Retina (tissue), 1 donor: ENCODE data around the gene TCEAL4.
"Not testable (repeated sequence)": the region's sequence is repeated elsewhere in the genome, so short reads cannot be mapped to it uniquely, and the experiment has no call there.

Experiments used
- DNase-seq: peaks from one replicate; pipeline ENCODE4 v3.0.0-alpha.2; 2016

Gene TCEAL4

DNA sequence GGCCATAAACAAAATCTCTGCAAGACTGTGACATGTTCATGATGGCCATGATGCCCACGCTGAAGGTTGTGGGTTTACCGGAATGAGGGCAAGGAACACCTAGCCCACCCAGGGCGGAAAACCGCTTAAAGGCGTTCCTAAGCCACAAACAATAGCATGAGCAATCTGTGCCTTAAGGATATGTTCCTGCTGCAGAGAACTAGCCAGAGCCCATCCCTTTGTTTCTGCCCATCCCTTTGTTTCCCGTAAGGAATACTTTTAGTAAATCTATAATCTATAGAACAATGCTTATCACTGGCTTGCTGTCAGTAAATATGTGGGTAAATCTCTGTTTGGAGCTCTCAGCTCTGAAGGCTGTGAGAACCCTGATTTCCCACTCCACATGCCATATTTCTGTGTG, 9.9 kb downstream of the TCEAL4 start:
- DNase-seq, result not testable (repeated sequence)

DNA sequence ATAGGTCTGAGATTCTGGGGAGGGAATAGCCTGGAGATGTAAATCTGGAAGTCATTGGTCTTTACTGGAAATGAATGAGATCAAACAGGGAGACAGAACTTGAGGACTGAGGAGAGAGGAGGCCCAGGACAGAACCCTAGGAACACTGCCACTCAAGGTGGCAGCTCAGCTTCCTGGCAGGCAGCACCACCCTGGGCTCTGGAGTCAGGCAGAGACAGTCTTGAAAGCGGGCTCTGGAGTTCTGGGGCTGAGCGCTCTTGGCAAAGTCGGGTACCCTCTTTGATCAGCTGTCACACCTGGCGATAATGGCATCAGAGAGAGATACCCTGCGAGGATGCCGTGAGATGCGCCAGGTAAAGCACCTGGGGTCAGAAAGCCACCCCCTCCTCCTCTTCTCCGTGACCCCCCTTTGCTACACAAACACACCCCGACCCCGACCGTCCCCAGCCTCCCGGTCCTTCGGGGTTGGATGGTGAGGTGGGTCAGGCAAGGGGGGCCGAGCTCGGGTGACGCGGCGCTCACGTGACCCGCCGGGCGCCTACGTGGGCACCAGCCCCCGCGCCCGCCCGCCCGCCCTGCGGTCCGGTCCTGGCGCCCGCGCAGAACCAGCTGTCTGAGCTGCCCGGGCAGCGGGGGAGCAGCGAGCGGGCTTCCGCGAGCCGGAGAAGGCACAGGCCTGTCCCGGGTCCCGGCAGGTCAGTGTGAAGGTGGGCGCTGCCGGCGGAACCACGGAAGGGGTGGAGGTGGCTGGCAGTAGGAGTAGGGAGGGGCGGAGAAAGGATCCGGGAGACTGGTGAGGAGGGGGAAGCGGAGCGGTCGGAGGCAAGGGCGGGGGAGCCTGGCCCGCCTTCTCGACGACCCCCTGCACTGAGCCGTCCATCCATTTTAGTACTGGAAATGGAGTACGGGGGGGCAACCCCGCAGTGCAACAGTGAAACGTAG, 22.3 kb downstream of the TCEAL4 start, which contains the start of gene TCEAL3:
TSS of gene TCEAL3 (plus strand) at position 600 of the 942 bp plus-strand sequence. CDS start 1,102 bp downstream, outside the sequence.
- DNase-seq, result peak; percentile 77

DNA sequence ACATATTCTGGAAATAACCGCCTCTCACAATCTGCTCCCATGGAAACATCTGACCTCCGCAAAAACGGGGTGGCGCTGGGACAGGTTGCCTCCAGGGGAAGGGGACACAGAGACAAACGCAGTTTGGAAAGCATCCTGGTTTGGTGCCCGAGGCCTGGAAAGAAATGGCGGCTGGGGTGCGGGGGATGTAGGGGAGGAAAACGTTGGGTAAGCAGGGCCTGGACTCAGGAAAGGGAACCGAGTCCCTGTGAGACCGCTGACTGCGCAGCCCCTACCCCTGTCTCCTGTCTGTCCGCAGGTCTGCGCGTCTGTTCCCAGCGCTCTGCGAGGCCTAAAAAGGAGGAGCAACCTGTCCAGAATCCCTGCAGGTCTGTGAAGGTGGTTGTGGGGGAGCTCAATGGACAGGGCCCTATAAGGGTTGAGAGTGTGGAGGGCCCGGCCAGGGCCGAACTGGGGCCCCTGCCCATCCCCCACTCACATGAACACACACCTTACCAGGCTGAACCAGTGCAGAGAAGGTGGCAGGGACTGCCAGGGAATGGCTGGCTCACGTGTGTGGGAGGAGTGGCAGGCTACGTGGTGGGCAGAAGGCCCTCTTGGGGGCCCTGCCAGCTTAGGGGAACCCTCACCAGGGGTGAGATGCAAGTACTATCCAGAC, 23.1 kb downstream of the TCEAL4 start:
- DNase-seq, result no peak

DNA sequence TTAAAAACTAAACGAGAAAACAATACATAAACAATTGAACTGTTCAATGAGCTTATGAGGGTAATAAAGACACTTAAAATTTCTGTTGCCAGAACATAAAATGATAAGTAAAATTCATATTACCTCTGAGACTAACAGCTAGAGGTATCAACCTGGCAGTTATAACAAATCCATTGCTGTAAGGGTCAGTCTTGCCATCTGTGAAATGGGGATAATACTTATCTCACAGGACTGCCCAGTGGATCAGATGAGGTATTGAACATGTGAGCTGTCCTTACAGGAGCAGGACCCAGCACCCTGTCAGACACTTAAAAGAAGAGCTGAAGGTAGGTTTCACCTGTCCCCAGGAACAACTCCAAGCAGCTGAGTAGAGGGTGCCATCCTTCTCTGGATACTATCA, 25.0 kb downstream of the TCEAL4 start:
- no peak for DNase-seq

DNA sequence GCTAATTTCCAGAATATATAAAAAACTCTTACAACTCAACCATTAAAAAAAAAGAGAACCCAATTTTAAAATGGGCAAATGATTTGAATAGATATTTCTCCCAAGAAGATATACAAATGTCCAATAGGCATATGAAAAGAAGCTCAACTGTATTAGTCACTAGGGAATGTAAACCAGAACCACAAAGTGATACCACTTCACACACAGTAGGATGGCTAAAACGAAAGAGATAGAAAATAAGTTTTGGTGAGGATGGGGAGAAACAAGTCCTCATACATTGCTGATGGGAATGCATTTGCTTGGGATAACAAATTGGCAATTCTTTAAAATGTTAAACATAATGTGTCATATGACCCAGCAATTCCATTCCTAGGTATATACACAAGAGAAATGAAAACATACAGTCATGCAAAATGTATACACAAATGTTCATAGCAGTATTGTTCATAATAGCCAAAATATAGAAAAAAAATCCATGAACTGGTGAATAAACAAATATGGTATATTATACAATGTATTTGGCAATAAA, 28.1 kb downstream of the TCEAL4 start:
- DNase-seq, result no peak

DNA sequence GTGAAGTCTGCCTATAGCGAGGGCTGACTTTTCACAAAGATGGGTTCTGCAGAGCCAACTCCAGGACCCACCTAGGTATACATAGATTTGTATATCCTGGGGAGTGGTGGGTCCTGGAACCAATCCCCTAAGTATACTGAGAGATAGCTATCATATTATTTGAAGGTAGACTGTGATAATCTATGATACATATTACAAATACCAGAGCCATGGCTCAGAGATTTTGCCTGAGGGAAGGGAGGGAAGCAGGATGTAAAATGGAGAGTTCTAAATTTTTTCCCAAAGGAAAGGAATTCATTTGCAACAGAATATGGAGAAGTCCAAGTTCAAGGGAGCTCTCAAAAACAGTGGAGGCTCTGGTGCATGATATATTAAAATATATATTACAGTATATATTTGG, 29.7 kb downstream of the TCEAL4 start:
- no peak for DNase-seq

DNA sequence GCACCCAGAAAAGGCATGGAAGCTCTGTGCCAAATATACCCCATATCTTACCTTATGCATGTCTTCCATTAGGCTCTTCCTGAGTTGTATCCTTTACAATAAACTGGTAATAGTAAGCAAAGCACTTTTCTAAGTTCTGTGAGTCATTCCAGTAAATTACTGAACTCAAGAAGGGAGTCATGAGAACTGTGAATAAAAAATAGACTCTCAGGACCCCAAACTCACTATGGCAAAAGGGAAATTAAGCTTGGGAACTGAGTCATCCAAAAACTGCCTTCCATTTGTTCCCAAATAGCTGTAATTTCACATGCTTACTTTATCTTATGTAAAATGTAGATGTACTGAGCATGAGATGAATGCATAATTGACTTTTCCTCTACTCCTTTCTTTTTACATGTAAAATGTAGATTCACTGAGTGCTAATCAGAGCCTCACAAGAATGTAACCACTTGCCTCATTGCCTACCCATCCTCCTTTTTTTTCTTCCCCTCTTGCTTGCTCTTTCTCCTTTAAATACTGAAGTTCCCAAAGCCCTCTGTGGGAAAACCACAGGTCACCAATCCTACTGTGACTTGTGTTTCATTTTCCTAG, 30.6 kb downstream of the TCEAL4 start:
- DNase-seq, result no peak

DNA sequence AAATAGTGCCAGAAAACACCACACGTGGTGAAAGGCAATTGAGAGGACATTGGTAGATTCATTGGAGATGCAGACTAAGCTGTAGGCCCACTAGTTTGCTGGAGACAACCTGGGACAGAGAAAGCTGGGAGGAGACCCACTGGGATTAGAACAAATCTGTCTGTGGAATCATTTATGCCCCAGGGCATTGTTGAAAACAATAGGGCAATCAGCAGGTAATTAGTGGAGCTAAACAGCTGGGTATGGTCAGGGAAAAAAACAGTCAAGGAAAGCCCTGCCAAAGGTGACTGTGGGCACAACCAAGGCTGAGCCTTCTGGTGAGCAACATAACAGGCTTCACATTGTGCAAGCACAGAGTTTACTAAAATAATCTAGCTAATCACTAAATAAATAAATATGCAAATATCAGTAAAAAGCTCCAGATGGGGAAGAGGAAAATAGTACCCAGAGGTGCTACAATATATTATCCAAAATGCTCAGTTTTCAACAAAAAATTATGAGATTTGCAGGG, 31.4 kb downstream of the TCEAL4 start:
- DNase-seq, result no peak

DNA sequence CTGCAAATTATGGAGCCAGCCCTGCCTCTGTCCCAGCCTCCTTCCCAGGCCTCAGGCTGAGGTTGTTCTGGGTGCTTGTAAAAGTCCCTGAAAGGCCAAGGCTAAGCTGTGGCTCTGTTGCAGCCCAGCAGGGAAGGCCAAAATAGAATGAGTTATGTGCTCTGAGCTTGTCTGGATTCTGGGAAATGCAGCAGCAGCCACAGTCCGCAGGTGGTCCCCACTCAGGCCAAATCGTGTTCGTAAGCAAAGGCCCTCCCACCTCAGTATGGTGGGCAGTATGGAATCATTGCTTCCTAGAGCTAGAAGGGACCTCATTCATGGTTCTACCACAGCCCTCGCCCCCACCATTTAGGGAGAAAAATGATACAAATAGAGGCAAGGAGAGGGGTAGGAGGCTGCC, 38.8 kb downstream of the TCEAL4 start:
- DNase-seq, result peak; percentile 1

DNA sequence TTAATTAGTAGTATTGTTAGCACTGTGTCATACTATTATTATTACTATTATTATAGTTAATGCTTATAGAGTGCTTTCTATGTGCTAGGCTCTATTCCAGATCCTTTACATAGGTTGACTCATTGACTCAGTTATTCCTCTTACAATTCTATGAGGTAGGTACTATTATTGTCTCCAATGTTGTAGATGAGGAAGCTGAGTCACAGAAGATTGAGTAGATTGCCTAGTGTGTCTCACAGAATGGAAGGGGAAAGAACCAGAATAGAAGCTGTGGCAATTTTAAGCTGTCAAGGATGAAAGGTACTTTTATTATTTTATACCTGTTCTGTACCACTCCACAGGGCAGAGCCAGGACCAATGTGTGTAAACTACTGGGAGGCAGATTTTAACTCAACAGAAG, 41.5 kb downstream of the TCEAL4 start:
- no peak for DNase-seq

DNA sequence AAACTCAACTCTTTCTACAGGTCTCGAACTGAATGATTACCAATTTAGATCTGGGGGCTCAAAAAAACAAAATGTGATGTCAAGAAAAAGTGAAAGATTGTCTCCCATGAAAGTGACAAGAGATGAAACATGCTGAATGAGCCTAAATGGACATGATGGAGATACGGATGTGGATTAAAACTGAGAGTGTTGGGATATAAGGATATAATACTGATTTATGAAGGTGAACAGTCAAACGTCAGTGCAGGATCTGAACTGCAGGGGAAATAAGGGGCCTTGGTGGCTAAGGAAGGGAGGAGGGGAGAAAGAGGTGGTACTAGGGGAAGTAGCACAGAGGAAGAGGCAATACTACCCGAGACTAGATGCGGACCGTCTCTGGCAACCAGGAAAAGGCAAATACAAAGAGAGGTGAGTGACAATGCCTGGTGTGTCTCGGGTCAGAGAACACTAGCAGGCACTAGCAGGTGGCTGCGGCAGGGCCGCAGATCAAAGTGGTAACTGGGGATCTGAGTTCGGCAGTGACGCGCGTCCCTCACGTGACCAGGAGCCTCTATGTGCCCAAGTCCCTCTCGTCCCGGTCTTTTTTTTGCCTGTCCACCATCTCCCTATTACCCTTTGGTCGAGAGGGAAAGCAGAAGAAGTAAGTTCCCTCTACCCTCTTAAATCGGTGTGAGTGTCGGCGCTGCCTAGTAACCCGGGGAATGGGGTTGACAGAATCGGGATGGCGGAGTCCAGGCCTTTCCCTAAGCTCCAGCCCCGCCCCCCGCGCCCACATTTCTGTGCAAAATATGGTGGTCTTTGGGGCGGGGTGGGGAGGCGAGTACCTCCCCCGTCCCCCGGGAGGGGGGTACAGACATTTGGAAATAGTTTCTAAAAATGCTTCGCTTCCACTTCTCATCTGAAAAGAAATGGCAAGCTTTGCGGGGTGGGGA, 43.3 kb downstream of the TCEAL4 start, which contains the start of gene TCEAL1:
TSS of gene TCEAL1 (plus strand) at position 590 of the 932 bp plus-strand sequence. CDS start 942 bp downstream, outside the sequence.
- peak; percentile 79 for DNase-seq

DNA sequence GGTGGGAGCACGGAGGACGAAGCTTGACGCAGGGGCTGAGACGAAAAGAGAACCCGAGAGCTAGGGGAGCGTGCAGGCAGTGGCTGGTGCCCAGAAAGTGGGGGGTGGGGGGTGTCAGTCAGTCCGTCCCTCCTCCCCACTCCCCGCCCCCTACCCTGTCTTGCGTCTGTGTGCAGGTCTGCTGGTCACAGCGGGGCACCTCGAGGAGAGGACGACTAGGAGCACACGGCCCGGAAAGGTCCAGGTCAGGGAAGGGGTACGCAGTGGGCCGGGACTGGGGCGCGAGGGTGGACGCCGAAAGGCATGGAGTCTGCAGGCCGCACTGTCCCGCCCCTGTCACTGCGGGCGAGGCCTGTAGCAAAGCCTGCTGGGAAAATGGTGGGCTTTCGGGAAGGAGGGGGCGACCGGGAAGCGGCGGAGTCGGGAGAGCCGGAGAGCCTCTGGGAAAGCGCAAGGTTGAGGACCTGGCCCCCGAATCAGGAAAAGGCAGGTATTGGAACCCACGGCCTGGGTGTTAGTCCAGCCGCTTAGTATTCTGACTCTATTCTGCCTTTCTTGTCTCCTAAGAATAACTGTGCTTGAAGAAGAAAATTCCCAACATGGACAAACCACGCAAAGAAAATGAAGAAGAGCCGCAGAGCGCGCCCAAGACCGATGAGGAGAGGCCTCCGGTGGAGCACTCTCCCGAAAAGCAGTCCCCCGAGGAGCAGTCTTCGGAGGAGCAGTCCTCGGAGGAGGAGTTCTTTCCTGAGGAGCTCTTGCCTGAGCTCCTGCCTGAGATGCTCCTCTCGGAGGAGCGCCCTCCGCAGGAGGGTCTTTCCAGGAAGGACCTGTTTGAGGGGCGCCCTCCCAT, 44.2 kb downstream of the TCEAL4 start:
- DNase-seq, result peak; percentile 87

DNA sequence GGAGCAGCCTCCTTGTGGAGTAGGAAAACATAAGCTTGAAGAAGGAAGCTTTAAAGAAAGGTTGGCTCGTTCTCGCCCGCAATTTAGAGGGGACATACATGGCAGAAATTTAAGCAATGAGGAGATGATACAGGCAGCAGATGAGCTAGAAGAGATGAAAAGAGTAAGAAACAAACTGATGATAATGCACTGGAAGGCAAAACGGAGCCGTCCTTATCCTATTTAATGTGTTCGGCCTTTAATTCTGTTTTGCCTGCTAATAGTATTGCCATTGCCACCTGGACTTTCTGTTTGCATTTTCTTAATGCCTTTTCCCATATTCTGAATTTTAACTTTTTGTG, 44.8 kb downstream of the TCEAL4 start:
- no peak for DNase-seq

DNA sequence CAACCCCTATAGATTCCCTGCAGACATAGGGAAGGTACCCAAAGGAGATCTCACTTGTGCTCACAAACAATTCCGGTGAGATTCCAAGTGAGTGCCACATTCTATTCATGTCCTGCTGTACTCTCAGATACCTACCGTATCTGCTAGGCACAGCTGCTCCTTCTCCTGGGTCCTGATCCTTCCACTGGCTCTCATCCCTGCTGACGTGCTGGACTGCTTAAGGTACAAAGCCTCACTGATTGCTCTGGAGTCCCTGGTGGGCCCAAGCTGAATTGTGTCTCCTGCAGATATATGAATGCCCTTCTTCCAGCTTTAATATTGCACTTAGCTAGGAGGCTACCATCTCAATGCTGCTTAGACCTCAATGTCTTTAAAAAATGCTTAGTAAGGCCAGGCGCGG, 45.8 kb downstream of the TCEAL4 start:
- no peak for DNase-seq

DNA sequence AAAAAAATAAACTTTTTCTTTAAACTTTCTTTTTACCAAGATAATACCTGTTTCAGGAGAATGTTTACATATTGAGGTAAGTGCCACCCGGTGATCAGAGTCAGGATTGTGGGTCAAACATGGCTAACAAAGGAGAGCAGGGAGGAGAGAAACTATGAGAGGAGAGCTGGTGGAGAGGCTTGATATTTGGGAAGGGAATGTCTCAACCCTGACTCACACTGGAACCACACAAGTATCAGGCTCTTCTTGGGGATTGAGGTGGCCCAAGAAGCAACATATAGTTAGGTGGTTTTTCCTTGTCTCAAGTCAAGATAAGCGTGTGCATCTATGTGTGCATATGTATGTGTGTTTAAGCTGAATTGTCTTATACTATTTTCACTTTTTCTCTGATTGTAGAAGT, 50.1 kb downstream of the TCEAL4 start:
- no peak for DNase-seq
